Transverse colon (tissue), 4 donors: ENCODE results near the gene ERGIC1.

Experiments
- CTCF ChIP-seq, 5 experiments: fragments of 200-600 bp in 3 of 5; fragments of 450-650 bp in 2 of 5; sonication (generic) in 3 of 5; IDR thresholded peaks; 1 replicate in 2 of 5; 2 replicates in 3 of 5; pipeline ENCODE4 v1.5.1; 2016 to 2017; ENCODE audit warnings: antibody characterized with exemption in 5 of 5, inconsistent platforms in 3 of 5, mild to moderate bottlenecking in 2 of 5, moderate library complexity in 1 of 5
- EP300 ChIP-seq: sonication (generic); formaldehyde crosslinking; IDR thresholded peaks from one replicate; pipeline ENCODE4 v1.6.1; 2017; ENCODE audit warnings: antibody characterized with exemption, low read depth
- POLR2A ChIP-seq: fragments of 450-650 bp; IDR thresholded peaks from one replicate; pipeline ENCODE4 v1.6.1; 2016; ENCODE audit warnings: antibody characterized with exemption, mild to moderate bottlenecking, moderate library complexity
- POLR2AphosphoS5 ChIP-seq, 3 donors: sonication (generic); formaldehyde crosslinking; IDR thresholded peaks; one replicate each; pipeline ENCODE4 v1.6.1; 2016; ENCODE audit warnings: antibody characterized with exemption in 3 of 3

GRCh38 chr5:172798422-172799215 lies 35.4 kb upstream of the ERGIC1 start:
- TF ChIP-seq POLR2A = no peak
- TF ChIP-seq CTCF (IDR thresholded peaks at IDR 0.05) = no peak
- peak; percentile 12 to 49 (median 47) for TF ChIP-seq POLR2AphosphoS5 (IDR thresholded peaks at IDR 0.05)
- no peak for TF ChIP-seq EP300
